Activated naive CD4-positive, alpha-beta T cell treated with anti-CD3 and anti-CD28 coated beads, Interleukin-2, amount 50 U/mL, for 24 hours (primary cell): ENCODE data around the gene NFATC1.
A peak's percentile ranks its signal among the peaks of the same experiment; 100 is the strongest.
"Not testable (repeated sequence)": the region's sequence is repeated elsewhere in the genome, so short reads cannot be mapped to it uniquely, and the experiment has no call there.

Experiments used
- H3K27ac Mint-ChIP-seq: one replicate; pipeline ENCODE4 v1.8.0; 2021; ENCODE audit warnings: mild to moderate bottlenecking, mixed read lengths
- H3K27me3 Mint-ChIP-seq: one replicate; pipeline ENCODE4 v1.8.0; 2021; ENCODE audit warnings: mixed read lengths
- H3K36me3 Mint-ChIP-seq: one replicate; pipeline ENCODE4 v1.8.0; 2021; ENCODE audit warnings: mixed read lengths
- H3K4me1 Mint-ChIP-seq: one replicate; pipeline ENCODE4 v1.8.0; 2021; ENCODE audit warnings: mixed read lengths
- H3K4me3 Mint-ChIP-seq: one replicate; pipeline ENCODE4 v1.8.0; 2021; ENCODE audit warnings: mild to moderate bottlenecking, mixed read lengths
- H3K9me3 Mint-ChIP-seq: one replicate; pipeline ENCODE4 v1.8.0; 2021; ENCODE audit warnings: mixed read lengths

NFATC1 gene

DNA sequence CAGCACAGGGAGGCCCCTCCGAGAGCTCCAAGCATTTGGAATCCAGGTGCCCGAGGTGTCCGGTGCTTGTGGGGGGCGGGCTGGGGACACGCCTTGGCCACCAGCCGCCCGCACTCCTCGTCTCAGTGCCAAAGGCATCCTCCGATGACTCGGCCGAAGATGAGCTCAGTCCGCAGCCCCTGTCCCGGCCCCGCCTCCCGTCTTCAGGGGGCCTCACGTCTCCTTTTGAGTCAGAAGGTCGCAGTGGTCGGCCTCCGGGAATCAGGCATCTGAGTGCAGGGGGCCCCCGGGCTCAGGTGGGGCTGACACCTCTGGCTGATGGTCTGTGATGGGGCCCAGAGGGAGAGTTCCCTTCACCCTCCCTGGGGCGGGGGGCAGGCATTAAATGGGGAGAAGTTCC is 74.8 kb downstream of the NFATC1 start:
- Mint-ChIP-seq H3K27ac (no peak overlapping the region), H3K9me3 (no peaks in the 10 kb centered on the region), H3K4me3 (no peak overlapping the region), H3K36me3 (peaks cover 4% of the 10 kb centered on the region), H3K4me1 (peaks cover 4% of the 10 kb centered on the region), H3K27me3 (no peaks in the 10 kb centered on the region)

DNA sequence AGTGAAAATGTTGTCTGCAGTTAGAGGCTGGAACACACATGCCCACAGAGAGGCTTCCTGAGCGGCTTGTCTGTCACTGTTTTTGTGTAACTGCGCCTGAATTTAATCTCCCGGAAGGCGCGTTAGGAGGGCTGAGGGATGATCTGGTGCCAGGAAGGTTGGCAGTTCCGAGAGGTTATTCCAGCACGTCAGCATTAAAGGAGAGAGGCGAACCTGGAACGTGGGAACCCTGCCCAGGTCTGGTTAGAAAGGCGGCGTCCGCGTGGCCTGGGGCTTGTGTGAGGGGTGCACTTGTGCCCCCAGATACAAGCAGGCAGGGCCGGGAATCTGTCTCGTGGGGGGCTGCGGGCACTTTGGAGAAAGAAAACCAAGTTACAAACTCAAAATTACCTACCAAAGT is 75.3 kb downstream of the NFATC1 start:
- H3K4me3 Mint-ChIP-seq = no peak overlapping the region
- peaks cover 4% of the 10 kb centered on the region for H3K4me1 Mint-ChIP-seq
- H3K9me3 Mint-ChIP-seq = no peaks in the 10 kb centered on the region
- no peaks in the 10 kb centered on the region for H3K27me3 Mint-ChIP-seq
- H3K36me3 Mint-ChIP-seq = peaks cover 4% of the 10 kb centered on the region
- no peak overlapping the region for H3K27ac Mint-ChIP-seq

DNA sequence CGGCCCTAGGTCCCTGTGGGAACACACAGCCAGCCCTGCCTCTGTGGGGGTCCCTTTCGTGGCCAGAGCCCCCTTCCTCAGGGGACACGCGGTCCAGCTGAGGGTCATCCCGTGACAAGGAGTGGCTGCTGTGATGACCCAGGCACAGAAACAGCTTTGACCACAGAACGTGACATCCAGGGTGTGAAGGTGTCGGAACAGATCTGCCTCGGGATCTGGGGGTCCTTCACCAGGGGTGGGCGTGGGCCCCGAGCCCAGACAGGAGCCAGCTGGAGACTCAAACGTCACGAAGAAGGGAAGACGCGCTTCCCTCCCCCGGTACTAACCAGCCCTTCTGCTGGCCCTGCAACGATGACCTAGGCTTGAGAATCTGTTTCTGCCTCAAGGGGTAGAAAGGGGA is 75.9 kb downstream of the NFATC1 start:
- Mint-ChIP-seq H3K4me3 (no peak overlapping the region), H3K27me3 (no peaks in the 10 kb centered on the region), H3K27ac (peak overlapping the region; percentile 23), H3K9me3 (no peaks in the 10 kb centered on the region), H3K4me1 (peaks cover 4% of the 10 kb centered on the region), H3K36me3 (peaks cover 4% of the 10 kb centered on the region)

- Mint-ChIP-seq H3K27ac (no peak overlapping the region), H3K4me3 (no peak overlapping the region), H3K9me3 (no peaks in the 10 kb centered on the region), H3K27me3 (no peaks in the 10 kb centered on the region), H3K4me1 (peaks cover 7% of the 10 kb centered on the region), H3K36me3 (peaks cover 6% of the 10 kb centered on the region)
Measured at GRCh38 chr18:79472176-79472575, 76.4 kb downstream of the NFATC1 start.

GRCh38 chr18:79472946-79473345 is 77.2 kb downstream of the NFATC1 start:
- Mint-ChIP-seq H3K27ac (no peak overlapping the region), H3K36me3 (peaks cover 8% of the 10 kb centered on the region), H3K4me3 (no peak overlapping the region), H3K4me1 (peaks cover 7% of the 10 kb centered on the region), H3K9me3 (no peaks in the 10 kb centered on the region), H3K27me3 (no peaks in the 10 kb centered on the region)

- H3K27me3 Mint-ChIP-seq = no peaks in the 10 kb centered on the region
- H3K36me3 Mint-ChIP-seq = peaks cover 8% of the 10 kb centered on the region
- no peaks in the 10 kb centered on the region for H3K9me3 Mint-ChIP-seq
- peaks cover 16% of the 10 kb centered on the region for H3K4me1 Mint-ChIP-seq
- no peak overlapping the region for H3K4me3 Mint-ChIP-seq
- H3K27ac Mint-ChIP-seq = no peak overlapping the region
Measured at GRCh38 chr18:79476031-79476917, 80.5 kb downstream of the NFATC1 start.

DNA sequence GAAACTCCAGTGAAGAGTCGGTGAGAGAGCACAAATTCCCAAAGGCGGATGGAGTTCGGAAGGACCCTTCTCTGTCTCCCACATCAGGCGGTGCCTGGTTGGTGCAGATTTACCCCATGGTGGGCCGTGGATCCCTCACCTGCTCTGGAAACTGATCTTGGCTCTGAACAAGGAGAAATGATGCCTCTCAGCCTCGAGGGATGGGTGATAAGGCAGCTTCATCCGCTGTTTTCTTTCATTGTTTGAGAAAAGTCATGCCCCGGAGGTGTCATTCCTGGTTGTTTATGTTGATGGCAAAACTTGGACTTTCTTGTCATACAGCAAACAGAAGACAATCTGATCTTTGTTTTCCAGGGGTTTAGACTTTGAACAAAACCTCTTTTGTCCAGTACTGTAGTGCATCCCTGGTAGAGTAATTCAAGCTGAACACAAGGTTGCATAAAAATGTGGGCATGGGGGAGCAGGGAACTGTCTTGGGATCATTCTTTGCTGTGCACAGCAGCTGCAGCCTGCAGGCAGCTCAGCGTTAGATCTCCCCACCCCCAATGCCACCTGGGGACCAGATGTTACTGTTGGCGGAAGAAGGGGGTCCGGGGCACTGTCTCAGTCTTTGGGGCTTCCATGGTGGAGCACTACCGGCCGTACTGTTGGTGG is 81.3 kb downstream of the NFATC1 start:
- peaks cover 16% of the 10 kb centered on the region for H3K4me1 Mint-ChIP-seq
- H3K27me3 Mint-ChIP-seq = no peaks in the 10 kb centered on the region
- H3K36me3 Mint-ChIP-seq = peaks cover 8% of the 10 kb centered on the region
- H3K9me3 Mint-ChIP-seq = no peaks in the 10 kb centered on the region
- no peak overlapping the region for H3K4me3 Mint-ChIP-seq
- H3K27ac Mint-ChIP-seq = peak overlapping the region; percentile 70

DNA sequence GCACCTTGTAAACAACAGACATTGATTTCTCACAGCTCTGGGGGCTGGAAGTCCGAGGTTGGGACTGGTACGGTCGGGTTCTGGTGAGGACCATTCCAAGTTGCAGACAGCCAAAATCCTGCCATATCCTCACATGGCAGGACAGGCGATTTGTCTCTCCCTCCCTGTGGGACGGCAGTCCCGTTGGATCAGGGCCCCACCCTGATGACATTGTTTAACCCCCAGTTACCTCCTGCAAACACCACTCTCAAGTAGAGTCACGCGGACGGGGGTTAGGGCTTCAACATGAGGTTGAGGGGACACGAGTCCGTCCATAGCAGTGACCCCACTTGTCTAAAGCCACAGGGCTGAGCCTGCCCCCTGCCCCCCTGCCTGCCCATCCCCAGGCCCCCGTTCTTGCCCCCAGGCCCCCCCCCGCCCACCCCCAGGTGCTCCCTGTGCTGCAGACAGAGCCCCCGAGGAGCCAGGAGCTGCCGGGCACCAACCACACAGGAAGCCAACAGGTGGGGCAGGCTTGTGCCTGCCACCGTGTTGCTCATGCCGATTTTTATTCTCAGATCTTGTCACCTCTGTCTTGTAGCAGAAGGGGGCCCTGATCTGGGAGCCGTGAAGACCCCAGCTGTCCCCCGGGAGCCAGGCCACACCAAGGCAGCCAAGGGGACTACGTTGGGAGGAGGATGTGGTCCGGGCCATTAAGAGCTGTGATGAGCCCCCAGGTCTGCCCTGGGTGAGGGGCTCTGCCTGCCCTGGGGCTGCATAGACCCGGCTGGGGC is 82.2 kb downstream of the NFATC1 start:
- Mint-ChIP-seq H3K4me3 (no peak overlapping the region), H3K36me3 (peaks cover 6% of the 10 kb centered on the region), H3K9me3 (no peaks in the 10 kb centered on the region), H3K27me3 (no peaks in the 10 kb centered on the region), H3K27ac (peak overlapping the region; percentile 70), H3K4me1 (peaks cover 16% of the 10 kb centered on the region)

DNA sequence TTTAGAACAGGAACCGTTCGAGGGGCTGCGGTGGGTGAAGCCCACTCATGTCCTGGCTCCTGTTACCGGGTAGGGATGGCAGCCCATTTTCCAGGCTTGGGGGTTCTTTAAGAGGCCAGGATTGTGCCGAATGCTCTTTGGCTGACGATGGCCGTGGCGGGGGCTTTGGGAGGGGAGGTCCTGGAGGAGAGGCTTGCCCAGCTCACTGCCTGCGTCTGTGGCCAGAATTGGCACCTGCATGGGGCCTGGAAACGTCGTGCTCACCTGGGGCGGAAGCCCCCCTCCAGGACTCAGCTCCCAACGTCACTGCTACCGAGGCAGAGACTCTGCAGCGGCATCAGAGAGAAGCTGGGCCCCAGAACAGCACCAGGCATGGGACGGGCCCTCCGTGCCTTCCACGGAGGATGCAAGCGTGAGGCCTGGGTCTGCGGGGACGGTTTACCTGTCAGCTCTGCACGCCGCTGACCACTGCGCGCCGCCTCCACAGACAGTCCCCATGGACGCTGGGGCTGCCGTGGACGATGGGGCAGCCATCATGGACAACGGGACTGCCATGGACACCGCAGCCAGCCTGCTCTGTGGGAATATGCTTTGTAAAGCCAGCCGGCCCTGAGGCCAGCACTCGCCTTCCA is 82.9 kb downstream of the NFATC1 start:
- Mint-ChIP-seq H3K9me3 (no peaks in the 10 kb centered on the region), H3K27me3 (no peaks in the 10 kb centered on the region)

GRCh38 chr18:79479116-79479760 is 83.5 kb downstream of the NFATC1 start:
- Mint-ChIP-seq H3K27ac (peak overlapping the region; percentile 55), H3K36me3 (peaks cover 5% of the 10 kb centered on the region), H3K27me3 (no peaks in the 10 kb centered on the region), H3K4me1 (peaks cover 16% of the 10 kb centered on the region), H3K4me3 (no peak overlapping the region), H3K9me3 (no peaks in the 10 kb centered on the region)

More for the DNA sequence above, 82.9 kb downstream of the NFATC1 start:
- peaks cover 16% of the 10 kb centered on the region for H3K4me1 Mint-ChIP-seq
- peaks cover 5% of the 10 kb centered on the region for H3K36me3 Mint-ChIP-seq
- H3K27ac Mint-ChIP-seq = no peak overlapping the region
- no peak overlapping the region for H3K4me3 Mint-ChIP-seq

- peaks cover 5% of the 10 kb centered on the region for H3K36me3 Mint-ChIP-seq
- H3K27me3 Mint-ChIP-seq = no peaks in the 10 kb centered on the region
Measured at GRCh38 chr18:79479761-79480161, 84.0 kb downstream of the NFATC1 start.

DNA sequence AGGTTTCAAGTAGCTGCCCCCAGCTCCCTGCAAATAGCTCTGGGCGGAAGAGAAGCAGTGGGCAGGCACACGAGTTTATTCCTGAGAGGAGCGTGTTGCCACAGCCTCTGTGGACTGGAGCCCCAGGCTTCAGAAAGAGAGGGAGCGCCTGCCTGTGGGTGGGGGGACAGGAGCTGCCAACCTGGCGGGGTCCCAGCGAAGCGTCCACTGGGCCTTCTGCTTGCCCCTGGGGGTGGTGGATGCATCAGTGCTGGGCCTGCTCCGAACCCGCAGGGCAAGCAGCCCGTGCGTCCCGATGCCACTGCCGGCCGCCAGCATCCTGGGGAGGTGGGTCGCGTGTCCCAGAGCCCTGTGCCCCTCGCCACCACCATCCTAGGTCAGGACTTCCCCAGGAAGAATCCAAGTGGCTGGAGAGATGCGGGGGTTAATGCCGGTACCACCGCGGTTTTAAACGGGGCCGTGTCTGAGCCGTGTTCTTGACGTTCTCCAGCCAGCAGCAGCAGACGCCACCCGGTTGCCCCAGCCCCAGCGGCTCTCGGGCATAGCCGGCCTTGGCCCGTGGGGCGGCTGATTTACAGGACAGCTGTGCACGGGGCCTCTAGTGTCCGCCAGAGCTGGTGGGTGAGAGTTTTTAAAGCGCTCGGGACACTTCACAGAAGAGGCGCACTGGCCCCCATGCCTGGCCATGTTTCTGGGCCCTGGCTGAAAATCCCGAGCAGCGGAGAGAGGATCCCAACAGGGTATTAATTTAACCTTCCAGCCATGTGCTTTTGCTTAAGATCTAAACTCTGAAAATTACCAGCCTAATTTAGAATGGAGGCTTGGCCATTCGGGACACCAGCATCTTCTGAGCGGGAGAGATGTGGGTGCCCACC is 84.7 kb downstream of the NFATC1 start:
- Mint-ChIP-seq H3K4me3 (no peak overlapping the region), H3K27ac (no peak overlapping the region), H3K4me1 (peaks cover 16% of the 10 kb centered on the region), H3K36me3 (peaks cover 5% of the 10 kb centered on the region), H3K9me3 (no peaks in the 10 kb centered on the region), H3K27me3 (no peaks in the 10 kb centered on the region)

More at GRCh38 chr18:79479761-79480161, 84.0 kb downstream of the NFATC1 start:
- H3K27ac Mint-ChIP-seq = no peak overlapping the region
- H3K9me3 Mint-ChIP-seq = no peaks in the 10 kb centered on the region
- peaks cover 16% of the 10 kb centered on the region for H3K4me1 Mint-ChIP-seq
- H3K4me3 Mint-ChIP-seq = no peak overlapping the region

DNA sequence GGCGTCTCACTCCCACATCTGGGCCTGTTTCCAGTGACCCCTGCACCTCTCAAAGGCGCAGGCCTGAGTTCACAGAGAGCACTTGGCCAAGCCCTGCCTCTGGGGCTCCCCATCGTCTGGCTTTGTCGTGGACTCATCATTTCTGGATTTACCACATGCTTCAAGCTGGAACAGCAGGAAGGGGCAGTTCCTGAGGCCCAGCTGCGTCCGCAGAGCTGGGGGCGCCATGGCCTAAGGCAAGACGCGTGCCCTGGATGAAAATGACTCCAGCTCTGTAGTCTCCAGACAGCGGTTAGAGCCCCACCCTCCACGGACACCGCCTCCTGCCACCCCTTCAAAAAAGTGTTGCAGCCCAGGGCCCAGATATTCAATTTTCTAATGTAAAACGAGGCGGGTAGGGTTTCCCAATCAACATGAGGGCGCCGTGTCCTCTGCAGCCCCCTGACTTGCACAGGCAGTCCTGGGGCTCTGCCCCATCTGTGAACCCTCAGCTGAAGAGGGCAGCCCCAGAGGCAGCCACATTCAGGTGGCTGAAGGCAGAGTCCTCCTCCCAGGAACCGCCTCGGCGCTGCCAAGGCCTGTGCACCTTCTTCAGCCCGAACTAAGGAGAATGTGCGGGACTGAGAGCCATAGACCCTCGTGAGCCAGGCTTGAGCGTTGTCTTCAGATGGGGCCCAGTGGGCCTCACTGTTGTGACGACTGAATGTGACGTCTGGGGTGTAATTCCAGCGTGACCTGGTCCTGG is 85.5 kb downstream of the NFATC1 start:
- Mint-ChIP-seq H3K9me3 (no peaks in the 10 kb centered on the region), H3K4me3 (no peak overlapping the region), H3K36me3 (peaks cover 5% of the 10 kb centered on the region), H3K27ac (no peak overlapping the region), H3K27me3 (no peaks in the 10 kb centered on the region), H3K4me1 (peaks cover 16% of the 10 kb centered on the region)

DNA sequence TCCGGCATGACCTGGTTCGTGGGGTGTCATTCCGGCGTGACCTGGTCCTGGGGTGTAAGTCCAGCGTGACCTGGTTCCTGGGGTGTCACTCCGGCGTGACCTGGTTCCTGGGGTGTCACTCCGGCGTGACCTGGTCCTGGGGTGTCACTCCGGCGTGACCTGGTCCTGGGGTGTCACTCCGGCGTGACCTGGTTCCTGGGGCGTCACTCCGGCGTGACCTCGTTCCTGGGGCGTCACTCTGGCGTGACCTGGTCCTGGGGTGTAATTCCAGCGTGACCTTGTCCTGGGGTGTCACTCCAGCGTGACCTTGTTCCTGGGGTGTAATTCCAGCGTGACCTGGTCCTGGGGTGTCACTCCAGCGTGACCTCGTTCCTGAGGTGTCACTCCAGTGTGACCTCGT is 87.7 kb downstream of the NFATC1 start:
- H3K9me3 Mint-ChIP-seq, H3K4me1 Mint-ChIP-seq, H3K36me3 Mint-ChIP-seq, H3K4me3 Mint-ChIP-seq, H3K27me3 Mint-ChIP-seq, H3K27ac Mint-ChIP-seq: not testable (repeated sequence)
